ENCODE data around the gene NRXN3. TPM values are rescaled to one million over a fixed set of nuclear protein-coding genes. Genes with fewer than 3 reads are reported as not detected.

Gene NRXN3
- total and polyA plus RNA-seq, 2 donors (not counting 1 experiment from before 2014, with no cell fraction given), result not detected

- ATAC-seq (ENCODE audit: low read depth), result no peak
- H3K27ac ChIP-seq (ENCODE audit: low read length in 2 of 2), result no peak overlapping the region
- no peak overlapping the region for H3K9ac ChIP-seq (ENCODE audit: low read length)
- intact Hi-C loops (cut with micrococcal nuclease), result no loop called here
- no peak for TF ChIP-seq EZH2 (IDR thresholded peaks at IDR 0.05; ENCODE audit: borderline replicate concordance, insufficient read depth, low read depth, low read length, poor library complexity, severe bottlenecking)
- TF ChIP-seq CTCF (IDR thresholded peaks at IDR 0.05), result no peak
- no peak overlapping the region for H3K4me2 ChIP-seq (replicated peaks; ENCODE audit: low read depth, low read length, poor library complexity, severe bottlenecking)
- H3K4me3 ChIP-seq (ENCODE audit: control extremely low read depth in 1 of 5, extremely low read depth in 1 of 5, insufficient read depth in 1 of 5, low read depth in 2 of 5, low read length in 4 of 5), result no peak overlapping the region
- 74% methylated on average over 4 of the region's 4 CpGs for WGBS (ENCODE audit: insufficient coverage)
- no peaks in the 10 kb centered on the region for H3K9me3 ChIP-seq (ENCODE audit: control extremely low read depth in 1 of 3, control insufficient read depth in 2 of 3, insufficient read depth in 1 of 3, low read length in 2 of 3)
- H3K79me2 ChIP-seq (ENCODE audit: control insufficient read depth, insufficient read depth, low read length), result no peaks in the 10 kb centered on the region
- no peaks in the 10 kb centered on the region for H4K20me1 ChIP-seq (ENCODE audit: control insufficient read depth, insufficient read depth, low read length, poor library complexity, severe bottlenecking)
- no peak for DNase-seq
- no peaks in the 10 kb centered on the region for H3K27me3 ChIP-seq (replicated peaks in 1 of 4; ENCODE audit: control extremely low read depth in 1 of 4, control insufficient read depth in 3 of 4, insufficient read depth in 4 of 4, low read length in 3 of 4)
- CTCF ChIA-PET, result no interaction called here
- Mint-ChIP-seq H3K9me3 (ENCODE audit: insufficient read depth) (no peaks in the 10 kb centered on the region), H3K27me3 (peaks cover 3% of the 10 kb centered on the region), H3K27ac (no peak overlapping the region), H3K4me1 (no peaks in the 10 kb centered on the region), H3K4me3 (no peak overlapping the region)
- no peak overlapping the region for H2AFZ ChIP-seq (ENCODE audit: insufficient read depth, low read depth, low read length, poor library complexity, severe bottlenecking)
- no peaks in the 10 kb centered on the region for H3K4me1 ChIP-seq (ENCODE audit: control insufficient read depth in 2 of 2, insufficient read depth in 2 of 2, low read length in 2 of 2)
- POLR2A ChIA-PET, result no interaction called here
- H3K36me3 ChIP-seq (replicated peaks in 1 of 2; ENCODE audit: control extremely low read depth in 1 of 2, control insufficient read depth in 1 of 2, extremely low read depth in 1 of 2, insufficient read depth in 2 of 2, low read length in 1 of 2), result no peaks in the 10 kb centered on the region
These were observed 192.8 kb downstream of the NRXN3 start for GRCh38 chr14:78363008-78363407.

GRCh38 chr14:78367355-78367754 is 197.2 kb downstream of the NRXN3 start:
- POLR2A ChIA-PET, result no interaction called here
- TF ChIP-seq CTCF (IDR thresholded peaks at IDR 0.05) (no peak), EZH2 (IDR thresholded peaks at IDR 0.05; ENCODE audit: borderline replicate concordance, insufficient read depth, low read depth, low read length, poor library complexity, severe bottlenecking) (no peak)
- peaks cover 3% of the 10 kb centered on the region for H3K9me3 Mint-ChIP-seq (ENCODE audit: insufficient read depth)
- intact Hi-C loops (cut with micrococcal nuclease), result no loop called here
- no peaks in the 10 kb centered on the region for H3K4me1 ChIP-seq (ENCODE audit: control insufficient read depth in 2 of 2, insufficient read depth in 2 of 2, low read length in 2 of 2)
- CTCF ChIA-PET, result no interaction called here
- no peak overlapping the region for H3K4me2 ChIP-seq (replicated peaks; ENCODE audit: low read depth, low read length, poor library complexity, severe bottlenecking)
- H3K9ac ChIP-seq (ENCODE audit: low read length), result no peak overlapping the region
- peaks cover 15% of the 10 kb centered on the region for H3K27me3 Mint-ChIP-seq
- no peaks in the 10 kb centered on the region for H3K9me3 ChIP-seq (ENCODE audit: control extremely low read depth in 1 of 3, control insufficient read depth in 2 of 3, insufficient read depth in 1 of 3, low read length in 2 of 3)
- H2AFZ ChIP-seq (ENCODE audit: insufficient read depth, low read depth, low read length, poor library complexity, severe bottlenecking), result no peak overlapping the region
- H3K27ac ChIP-seq (ENCODE audit: low read length in 2 of 2), result no peak overlapping the region
- no peaks in the 10 kb centered on the region for H3K4me1 Mint-ChIP-seq
- H3K4me3 Mint-ChIP-seq, result no peak overlapping the region
- H3K27ac Mint-ChIP-seq, result no peak overlapping the region
- no peaks in the 10 kb centered on the region for H3K36me3 ChIP-seq (replicated peaks in 1 of 2; ENCODE audit: control extremely low read depth in 1 of 2, control insufficient read depth in 1 of 2, extremely low read depth in 1 of 2, insufficient read depth in 2 of 2, low read length in 1 of 2)
- H3K4me3 ChIP-seq (ENCODE audit: control extremely low read depth in 1 of 5, extremely low read depth in 1 of 5, insufficient read depth in 1 of 5, low read depth in 2 of 5, low read length in 4 of 5), result no peak overlapping the region
- no peaks in the 10 kb centered on the region for H4K20me1 ChIP-seq (ENCODE audit: control insufficient read depth, insufficient read depth, low read length, poor library complexity, severe bottlenecking)
- no peak for ATAC-seq (ENCODE audit: low read depth)
- H3K79me2 ChIP-seq (ENCODE audit: control insufficient read depth, insufficient read depth, low read length), result no peaks in the 10 kb centered on the region
- H3K27me3 ChIP-seq (replicated peaks in 1 of 4; ENCODE audit: control extremely low read depth in 1 of 4, control insufficient read depth in 3 of 4, insufficient read depth in 4 of 4, low read length in 3 of 4), result no peaks in the 10 kb centered on the region
- DNase-seq, result no peak
